ENCODE measurements around the gene CSNK1D. TPM values are rescaled to one million over a fixed set of nuclear protein-coding genes. Genes with fewer than 3 reads are reported as not detected.

The CSNK1D gene
- total RNA-seq, 1 experiment from 2014 or later, result 234 TPM

DNA sequence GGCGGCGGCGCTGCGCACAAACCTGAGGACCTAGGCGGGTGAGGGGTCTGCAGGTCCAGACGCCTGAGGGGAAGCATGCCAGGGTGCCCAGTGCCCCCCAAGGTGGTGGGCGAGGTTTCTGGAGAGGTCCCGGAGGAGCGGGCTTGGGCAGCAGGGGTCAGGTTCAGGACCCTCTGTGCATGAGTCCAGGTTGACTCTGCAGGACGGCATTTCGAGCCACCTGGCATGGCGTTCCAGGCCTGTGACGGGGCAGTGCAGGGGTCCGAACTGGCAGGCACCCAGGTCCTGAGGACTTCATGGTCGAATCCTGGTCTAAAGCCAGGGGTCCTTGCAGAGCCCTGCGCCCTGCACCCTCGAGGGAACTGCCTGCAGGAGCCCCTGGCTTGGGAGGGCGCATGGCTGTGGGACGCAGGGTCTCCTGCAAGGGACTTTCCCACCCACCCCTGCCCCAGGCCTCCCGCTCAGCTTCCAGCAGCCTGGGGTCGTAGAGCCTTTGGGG lies 41.1 kb downstream of the CSNK1D start:
- Histone ChIP-seq H3K27ac (ENCODE audit: low read length) (peak overlapping the region; percentile 94), H3K27me3 (ENCODE audit: control insufficient read depth, insufficient read depth, low read length) (no peaks in the 10 kb centered on the region), H3K9me3 (ENCODE audit: control insufficient read depth, insufficient read depth, low read depth, low read length) (no peaks in the 10 kb centered on the region), H3K4me1 (ENCODE audit: control insufficient read depth, insufficient read depth, low read length) (peaks cover 63% of the 10 kb centered on the region), H3K36me3 (ENCODE audit: control insufficient read depth, insufficient read depth, low read length) (peaks cover 16% of the 10 kb centered on the region), H3K4me3 (ENCODE audit: low read depth in 2 of 2, low read length in 2 of 2) (peak overlapping the region; percentile 72 to 97)
- CTCF ChIA-PET, result no interaction called here
- TF ChIP-seq POLR2AphosphoS5 (IDR thresholded peaks at IDR 0.05; ENCODE audit: low read depth, low read length) (no peak), TCF7L2 (IDR thresholded peaks at IDR 0.05; ENCODE audit: low read depth, low read length) (no peak), SIN3A (IDR thresholded peaks at IDR 0.05; ENCODE audit: borderline replicate concordance, insufficient read depth, low read depth, low read length) (no peak)
- TF ChIP-seq, protein P1, sequence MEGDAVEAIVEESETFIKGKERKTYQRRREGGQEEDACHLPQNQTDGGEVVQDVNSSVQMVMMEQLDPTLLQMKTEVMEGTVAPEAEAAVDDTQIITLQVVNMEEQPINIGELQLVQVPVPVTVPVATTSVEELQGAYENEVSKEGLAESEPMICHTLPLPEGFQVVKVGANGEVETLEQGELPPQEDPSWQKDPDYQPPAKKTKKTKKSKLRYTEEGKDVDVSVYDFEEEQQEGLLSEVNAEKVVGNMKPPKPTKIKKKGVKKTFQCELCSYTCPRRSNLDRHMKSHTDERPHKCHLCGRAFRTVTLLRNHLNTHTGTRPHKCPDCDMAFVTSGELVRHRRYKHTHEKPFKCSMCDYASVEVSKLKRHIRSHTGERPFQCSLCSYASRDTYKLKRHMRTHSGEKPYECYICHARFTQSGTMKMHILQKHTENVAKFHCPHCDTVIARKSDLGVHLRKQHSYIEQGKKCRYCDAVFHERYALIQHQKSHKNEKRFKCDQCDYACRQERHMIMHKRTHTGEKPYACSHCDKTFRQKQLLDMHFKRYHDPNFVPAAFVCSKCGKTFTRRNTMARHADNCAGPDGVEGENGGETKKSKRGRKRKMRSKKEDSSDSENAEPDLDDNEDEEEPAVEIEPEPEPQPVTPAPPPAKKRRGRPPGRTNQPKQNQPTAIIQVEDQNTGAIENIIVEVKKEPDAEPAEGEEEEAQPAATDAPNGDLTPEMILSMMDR (IDR thresholded peaks at IDR 0.05), result no peak
- TF ChIP-seq, protein P2, sequence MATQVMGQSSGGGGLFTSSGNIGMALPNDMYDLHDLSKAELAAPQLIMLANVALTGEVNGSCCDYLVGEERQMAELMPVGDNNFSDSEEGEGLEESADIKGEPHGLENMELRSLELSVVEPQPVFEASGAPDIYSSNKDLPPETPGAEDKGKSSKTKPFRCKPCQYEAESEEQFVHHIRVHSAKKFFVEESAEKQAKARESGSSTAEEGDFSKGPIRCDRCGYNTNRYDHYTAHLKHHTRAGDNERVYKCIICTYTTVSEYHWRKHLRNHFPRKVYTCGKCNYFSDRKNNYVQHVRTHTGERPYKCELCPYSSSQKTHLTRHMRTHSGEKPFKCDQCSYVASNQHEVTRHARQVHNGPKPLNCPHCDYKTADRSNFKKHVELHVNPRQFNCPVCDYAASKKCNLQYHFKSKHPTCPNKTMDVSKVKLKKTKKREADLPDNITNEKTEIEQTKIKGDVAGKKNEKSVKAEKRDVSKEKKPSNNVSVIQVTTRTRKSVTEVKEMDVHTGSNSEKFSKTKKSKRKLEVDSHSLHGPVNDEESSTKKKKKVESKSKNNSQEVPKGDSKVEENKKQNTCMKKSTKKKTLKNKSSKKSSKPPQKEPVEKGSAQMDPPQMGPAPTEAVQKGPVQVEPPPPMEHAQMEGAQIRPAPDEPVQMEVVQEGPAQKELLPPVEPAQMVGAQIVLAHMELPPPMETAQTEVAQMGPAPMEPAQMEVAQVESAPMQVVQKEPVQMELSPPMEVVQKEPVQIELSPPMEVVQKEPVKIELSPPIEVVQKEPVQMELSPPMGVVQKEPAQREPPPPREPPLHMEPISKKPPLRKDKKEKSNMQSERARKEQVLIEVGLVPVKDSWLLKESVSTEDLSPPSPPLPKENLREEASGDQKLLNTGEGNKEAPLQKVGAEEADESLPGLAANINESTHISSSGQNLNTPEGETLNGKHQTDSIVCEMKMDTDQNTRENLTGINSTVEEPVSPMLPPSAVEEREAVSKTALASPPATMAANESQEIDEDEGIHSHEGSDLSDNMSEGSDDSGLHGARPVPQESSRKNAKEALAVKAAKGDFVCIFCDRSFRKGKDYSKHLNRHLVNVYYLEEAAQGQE (IDR thresholded peaks at IDR 0.05; ENCODE audit: insufficient read depth in 1 of 2, low read depth in 2 of 2, low read length in 1 of 2), result no peak; a peak in 1 of 4 replicates
- POLR2A ChIA-PET, result interaction anchor here (0.6 kb wide), 1 partner anchor 362 kb away, joined by 9 read pairs; no protein-coding TSS in a partner anchor
- no peak for ATAC-seq
- intact Hi-C loops (cut with micrococcal nuclease; ENCODE audit: unreplicated experiment), result loop anchor here (10.0 kb wide), 1 partner anchor 128 kb away; no protein-coding TSS in a partner anchor
- in situ Hi-C loops (cut with HindIII; ENCODE audit: low pct_unique_long_range_greater_than_20kb, low sequenced_read_pairs), result no loop called here
- no peak for DNase-seq (ENCODE audit: low read depth, low spot score)
- no TSS peak for BruUV-seq (replicated peaks)

DNA sequence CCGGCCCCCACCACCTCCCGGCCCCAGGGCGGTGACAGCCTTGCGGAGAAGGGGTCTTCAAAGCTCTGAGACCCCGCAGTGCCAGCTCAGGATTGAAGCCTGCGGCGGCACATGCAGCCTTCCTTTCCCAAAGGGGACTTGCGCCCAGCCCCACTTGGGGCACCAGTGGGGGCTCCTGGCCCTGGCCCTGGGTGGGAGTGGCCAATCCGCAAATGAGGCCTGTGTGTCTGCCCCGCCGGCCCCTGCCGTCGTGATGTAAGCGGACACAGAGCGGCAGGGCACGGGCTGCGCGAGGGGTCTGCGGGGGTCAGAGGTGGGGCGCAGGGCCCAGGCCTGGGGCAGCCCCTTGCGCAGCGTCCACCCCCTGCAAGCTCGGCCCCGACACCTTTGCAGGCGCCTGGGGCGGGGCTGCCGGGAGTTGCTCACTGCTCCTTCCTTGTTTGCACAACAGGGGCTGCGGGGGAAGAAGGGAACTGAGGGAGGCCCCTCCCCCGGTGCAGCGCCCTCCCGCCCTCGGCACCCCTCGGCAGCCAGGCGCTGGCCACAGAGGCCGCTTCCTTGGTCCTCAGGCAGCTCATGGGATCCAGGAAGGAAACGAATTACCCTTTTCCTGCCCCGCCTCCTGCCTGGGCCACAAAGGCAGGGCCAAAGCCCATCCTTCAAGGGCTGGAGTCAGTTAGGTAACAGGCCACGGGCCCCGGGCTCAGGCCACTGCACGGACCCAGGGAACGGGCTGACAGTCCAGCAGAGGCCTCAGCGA lies 41.8 kb downstream of the CSNK1D start:
- peak; percentile 47; the same call in 1 of the 2 replicates for TF ChIP-seq POLR2AphosphoS5 (IDR thresholded peaks at IDR 0.05; ENCODE audit: low read depth, low read length)
- TF ChIP-seq, protein P2 (IDR thresholded peaks at IDR 0.05; ENCODE audit: insufficient read depth in 1 of 2, low read depth in 2 of 2, low read length in 1 of 2), result no peak
- 0 out of 2 replicates have a peak, but pooled peaks have one; percentile 36 for TF ChIP-seq SIN3A (IDR thresholded peaks at IDR 0.05; ENCODE audit: borderline replicate concordance, insufficient read depth, low read depth, low read length)
- TF ChIP-seq, protein P1 (IDR thresholded peaks at IDR 0.05), result no peak
- no peak for TF ChIP-seq TCF7L2 (IDR thresholded peaks at IDR 0.05; ENCODE audit: low read depth, low read length)
- no peaks in the 10 kb centered on the region for H3K9me3 ChIP-seq (ENCODE audit: control insufficient read depth, insufficient read depth, low read depth, low read length)
- CTCF ChIA-PET, result no interaction called here
- in situ Hi-C loops (cut with HindIII; ENCODE audit: low pct_unique_long_range_greater_than_20kb, low sequenced_read_pairs) (no loop called here), intact Hi-C loops (cut with micrococcal nuclease; ENCODE audit: unreplicated experiment) (loop anchor here (10.0 kb wide), 1 partner anchor 127 kb away; no protein-coding TSS in a partner anchor)
- H3K4me1 ChIP-seq (ENCODE audit: control insufficient read depth, insufficient read depth, low read length), result peaks cover 57% of the 10 kb centered on the region
- H3K4me3 ChIP-seq (ENCODE audit: low read depth in 2 of 2, low read length in 2 of 2), result peak overlapping the region; percentile 72 to 97
- H3K27ac ChIP-seq (ENCODE audit: low read length), result peak overlapping the region; percentile 94
- POLR2A ChIA-PET, result no interaction called here
- ATAC-seq (peak; percentile 5), DNase-seq (ENCODE audit: low read depth, low spot score) (no peak)
- H3K27me3 ChIP-seq (ENCODE audit: control insufficient read depth, insufficient read depth, low read length), result no peaks in the 10 kb centered on the region
- BruUV-seq (replicated peaks), result TSS peak; percentile 7
- peaks cover 15% of the 10 kb centered on the region for H3K36me3 ChIP-seq (ENCODE audit: control insufficient read depth, insufficient read depth, low read length)

Data from Panc1 (cell line).